A549 (cell line): ENCODE data around the gene TRABD2B. TPM values are rescaled to one million over a fixed set of nuclear protein-coding genes. Genes with fewer than 3 reads are reported as not detected.

Experiments
- ATAC-seq, 2 experiments: fragments of 200-7000 bp in 1 of 2; fragments of >200 bp in 1 of 2; cut with Nextera tagmentation in 1 of 2; cut with Tn5 transposase in 1 of 2; 3 replicates each; pipeline versions ENCODE4 v1.8.0 to v1.9.1; 2018 to 2020; ENCODE audit warnings: mild to moderate bottlenecking in 1 of 2, moderate library complexity in 1 of 2
- CTCF ChIA-PET: fragments of 300-600 bp; sonication (Branson Sonifier 250); formaldehyde crosslinking; extraction: SDS; loops from one replicate; lab custom pipeline; 2021; ENCODE audit warnings: antibody characterized with exemption, inconsistent platforms; lab: Yijun Ruan, JAX
- POLR2A ChIA-PET: fragments of 350-600 bp; formaldehyde crosslinking; extraction: SDS; loops from one replicate; lab custom pipeline; 2021; ENCODE audit warnings: antibody characterized with exemption, inconsistent platforms; lab: Yijun Ruan, JAX
- DNase-seq, 2 experiments: peaks; one replicate each; pipeline versions ENCODE4 v3.0.0 to v3.0.0-alpha.2; 2011 to 2016; ENCODE audit warnings: low read depth in 1 of 2, low spot score in 1 of 2
- FAIRE-seq: peaks from 2 replicates; lab custom pipeline; 2011; peaks lifted over from hg19 to GRCh38; lab: Jason Lieb, UNC
- H3K27ac ChIP-seq, 2 experiments: fragments of >200 bp; sonication (Bioruptor Twin); formaldehyde crosslinking; 3 replicates each; pipeline ENCODE4 v1.5.1; 2016 to 2017
- H3K4me1 ChIP-seq: fragments of >200 bp; sonication (Bioruptor Twin); formaldehyde crosslinking; 3 replicates; pipeline ENCODE4 v1.6.1; 2016
- H3K4me2 ChIP-seq: fragments of >200 bp; sonication (Bioruptor Twin); formaldehyde crosslinking; 3 replicates; pipeline ENCODE4 v1.6.1; 2016
- H3K4me3 ChIP-seq: fragments of >200 bp; sonication (Bioruptor Twin); formaldehyde crosslinking; 3 replicates; pipeline ENCODE4 v1.5.1; 2016
- H3K9me3 ChIP-seq: fragments of >200 bp; sonication (Bioruptor Twin); formaldehyde crosslinking; 3 replicates; pipeline ENCODE4 v1.6.1; 2016
- CBX8 ChIP-seq: fragments of 200-600 bp; sonication (generic); IDR thresholded peaks from 2 replicates; pipeline ENCODE4 v1.6.1; 2016
- CEBPB ChIP-seq, 2 experiments: fragments of >200 bp in 1 of 2; sonication (Bioruptor Twin) in 1 of 2; formaldehyde crosslinking in 1 of 2; IDR thresholded peaks; 2 replicates each; pipeline ENCODE4 v1.6.1; 2012 to 2016
- CHD2 ChIP-seq: fragments of 150-350 bp; IDR thresholded peaks from 2 replicates; pipeline ENCODE4 v1.6.1; 2014; ENCODE audit warnings: low read length; ENCODE audit not compliant: partially characterized antibody
- EHMT2 ChIP-seq: fragments of 200-600 bp; sonication (generic); IDR thresholded peaks from 2 replicates; pipeline ENCODE4 v1.6.1; 2016; ENCODE audit warnings: antibody characterized with exemption, low read depth, mild to moderate bottlenecking, moderate library complexity
- ESRRA ChIP-seq: fragments of 150-350 bp; IDR thresholded peaks from 2 replicates; pipeline ENCODE4 v1.6.1; 2014; ENCODE audit warnings: mild to moderate bottlenecking, low read length, borderline replicate concordance
- FOSL2 ChIP-seq, 2 experiments: fragments of 450-650 bp in 1 of 2; fragments of >200 bp in 1 of 2; sonication (Bioruptor Twin) in 1 of 2; formaldehyde crosslinking; IDR thresholded peaks; 2 replicates each; pipeline versions ENCODE4 v1.5.0 to v1.6.1; 2016 to 2020; ENCODE audit warnings: mild to moderate bottlenecking in 1 of 2, moderate library complexity in 1 of 2
- FOXS1 ChIP-seq: fragments of 250-450 bp; sonication (Bioruptor Pico); IDR thresholded peaks from 2 replicates; pipeline ENCODE4 v1.5.0; 2020; ENCODE audit warnings: mild to moderate bottlenecking, moderate library complexity
- HOXB5 ChIP-seq: fragments of 250-450 bp; sonication (Bioruptor Pico); IDR thresholded peaks from 2 replicates; pipeline ENCODE4 v1.5.0; 2020; ENCODE audit warnings: mild to moderate bottlenecking, moderate library complexity
- JUNB ChIP-seq: fragments of >200 bp; sonication (Bioruptor Twin); formaldehyde crosslinking; IDR thresholded peaks from 2 replicates; pipeline ENCODE4 v1.6.1; 2016
- KDM5A ChIP-seq: fragments of 200-600 bp; sonication (generic); IDR thresholded peaks from 2 replicates; pipeline ENCODE4 v1.6.1; 2016; ENCODE audit warnings: antibody characterized with exemption, mild to moderate bottlenecking
- MAFK ChIP-seq: fragments of 450-650 bp; IDR thresholded peaks from 2 replicates; pipeline ENCODE4 v1.6.1; 2014; ENCODE audit not compliant: partially characterized antibody
- MAZ ChIP-seq: fragments of 150-350 bp; IDR thresholded peaks from 2 replicates; pipeline ENCODE4 v1.6.1; 2014; ENCODE audit warnings: antibody characterized with exemption, low read depth, low read length, borderline replicate concordance
- MYC ChIP-seq: IDR thresholded peaks from 2 replicates; pipeline ENCODE4 v1.6.1; 2012; ENCODE audit warnings: mild to moderate bottlenecking, inconsistent platforms, low read length, improper control_type of control experiment, borderline replicate concordance
- NFE2L2 ChIP-seq: fragments of 150-350 bp; conservative IDR thresholded peaks from 2 replicates; pipeline ENCODE4 v1.6.1; 2014; ENCODE audit warnings: low read length
- NR3C1 ChIP-seq: fragments of >200 bp; sonication (Bioruptor Twin); formaldehyde crosslinking; IDR thresholded peaks from 3 replicates; pipeline ENCODE4 v1.6.1; 2017
- PHF8 ChIP-seq: fragments of 200-600 bp; sonication (generic); IDR thresholded peaks from 2 replicates; pipeline ENCODE4 v1.6.1; 2016; ENCODE audit warnings: low read depth, mild to moderate bottlenecking, antibody characterized with exemption, moderate library complexity, borderline replicate concordance
- POLR2A ChIP-seq: IDR thresholded peaks from 2 replicates; pipeline ENCODE4 v1.6.1; 2012; ENCODE audit warnings: mild to moderate bottlenecking, low read length
- REST ChIP-seq: fragments of 200-600 bp; sonication (generic); IDR thresholded peaks from 2 replicates; pipeline ENCODE4 v1.6.1; 2016; ENCODE audit warnings: antibody characterized with exemption, mild to moderate bottlenecking, moderate library complexity
- SREBF2 ChIP-seq: fragments of 450-650 bp; IDR thresholded peaks from 2 replicates; pipeline ENCODE4 v1.6.1; 2014; ENCODE audit warnings: mild to moderate bottlenecking, moderate library complexity
- TP53 ChIP-seq: fragments of 250-450 bp; sonication (Bioruptor Pico); IDR thresholded peaks from 2 replicates; pipeline ENCODE4 v1.5.0; 2021; ENCODE audit warnings: mild to moderate bottlenecking, moderate library complexity
- WGBS: methylation state at CpG from one replicate; pipeline ENCODE4 v1.1.6; 2017; ENCODE audit errors: missing lambda C conversion rate; 5-methylcytosine and 5-hydroxymethylcytosine counted together
- polyA plus RNA-seq, 4 experiments: library from polyadenylated mRNA; depleted of rRNA in 3 of 4; stranded (reverse); fragments of >200 nt; fragmentation: RNase III in 1 of 4; extraction: RNeasy Plus Mini Kit Qiagen cat#74134 plus additional on column Dnase treatment in 1 of 4; gene quantifications; 2 replicates in 3 of 4; 3 replicates in 1 of 4; pipeline ENCODE4 v1.2.3, GENCODE V29; 2011 to 2017
- TF ChIP-seq, protein P1 (sequence below): fragments of >200 bp; sonication (Bioruptor Twin); formaldehyde crosslinking; IDR thresholded peaks from 2 replicates; pipeline ENCODE4 v1.6.1; 2016
- TF ChIP-seq, protein P2 (sequence below): fragments of 250-450 bp; sonication (Bioruptor Pico); IDR thresholded peaks from 2 replicates; pipeline ENCODE4 v1.5.0; 2021; ENCODE audit warnings: mild to moderate bottlenecking, moderate library complexity, borderline replicate concordance
- TF ChIP-seq, protein P3 (sequence below): fragments of >200 bp; sonication (Bioruptor Twin); formaldehyde crosslinking; IDR thresholded peaks from 3 replicates; pipeline ENCODE4 v1.6.1; 2016
- TF ChIP-seq, protein P4 (sequence below): IDR thresholded peaks from 2 replicates; pipeline ENCODE4 v1.6.1; 2012

The TRABD2B gene
- polyA plus RNA-seq, 2 of the 4 experiments (the other 2 are of a cell fraction) = 0.04 to 0.21 TPM

- no peak for DNase-seq
- FAIRE-seq = no peak
- no peak for TF ChIP-seq TP53 (CRISPR knock-in tag)
- TF ChIP-seq NFE2L2 = no peak
- no peak for TF ChIP-seq NR3C1
- TF ChIP-seq KDM5A = no peak
- TF ChIP-seq MAZ = no peak
- Histone ChIP-seq H3K27ac (no peak overlapping the region), H3K4me1 (no peaks in the 10 kb centered on the region), H3K4me2 (no peak overlapping the region), H3K4me3 (no peak overlapping the region), H3K9me3 (no peaks in the 10 kb centered on the region)
- 55% methylated on average over 5 of the region's 8 CpGs for WGBS
- ChIA-PET POLR2A (no interaction called here), CTCF (no interaction called here)
- ATAC-seq = no peak
These were observed 172.5 kb downstream of the TRABD2B start for GRCh38 chr1:47824716-47825115.

DNA sequence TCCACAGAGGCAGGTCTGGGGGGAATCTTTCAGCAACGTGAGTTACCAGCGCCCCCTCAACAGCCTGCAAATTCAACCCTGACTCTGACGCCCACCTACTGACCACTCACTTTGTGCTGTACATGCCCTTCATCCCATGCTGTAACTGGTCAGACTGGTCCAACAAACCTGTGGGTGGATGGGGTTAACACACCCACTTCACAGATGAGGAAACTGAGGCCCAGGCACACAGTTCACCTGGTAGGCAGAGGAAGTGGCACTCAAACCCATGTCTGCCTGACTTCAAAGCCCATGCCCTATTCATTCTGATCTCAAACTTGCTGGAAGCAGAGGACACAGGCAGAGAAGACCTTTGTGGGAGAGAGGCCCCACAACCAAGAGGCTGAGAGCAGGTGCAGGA, 172.9 kb downstream of the TRABD2B start:
- no peak for ATAC-seq
- Histone ChIP-seq H3K4me2 (no peak overlapping the region), H3K4me3 (no peak overlapping the region), H3K27ac (no peak overlapping the region), H3K9me3 (no peaks in the 10 kb centered on the region), H3K4me1 (no peaks in the 10 kb centered on the region)
- ChIA-PET POLR2A (no interaction called here), CTCF (no interaction called here)
- DNase-seq = no peak
- TF ChIP-seq, protein P1, sequence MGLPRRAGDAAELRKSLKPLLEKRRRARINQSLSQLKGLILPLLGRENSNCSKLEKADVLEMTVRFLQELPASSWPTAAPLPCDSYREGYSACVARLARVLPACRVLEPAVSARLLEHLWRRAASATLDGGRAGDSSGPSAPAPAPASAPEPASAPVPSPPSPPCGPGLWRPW = no peak
- TF ChIP-seq FOSL2 (IDR thresholded peaks at IDR 0.05) = no peak
- TF ChIP-seq FOSL2 (CRISPR knock-in tag; IDR thresholded peaks at IDR 0.05) = no peak
- TF ChIP-seq CEBPB (IDR thresholded peaks at IDR 0.05) = no peak
- TF ChIP-seq EHMT2 = no peak
- no peak for TF ChIP-seq TP53 (CRISPR knock-in tag)
- TF ChIP-seq, protein P2, sequence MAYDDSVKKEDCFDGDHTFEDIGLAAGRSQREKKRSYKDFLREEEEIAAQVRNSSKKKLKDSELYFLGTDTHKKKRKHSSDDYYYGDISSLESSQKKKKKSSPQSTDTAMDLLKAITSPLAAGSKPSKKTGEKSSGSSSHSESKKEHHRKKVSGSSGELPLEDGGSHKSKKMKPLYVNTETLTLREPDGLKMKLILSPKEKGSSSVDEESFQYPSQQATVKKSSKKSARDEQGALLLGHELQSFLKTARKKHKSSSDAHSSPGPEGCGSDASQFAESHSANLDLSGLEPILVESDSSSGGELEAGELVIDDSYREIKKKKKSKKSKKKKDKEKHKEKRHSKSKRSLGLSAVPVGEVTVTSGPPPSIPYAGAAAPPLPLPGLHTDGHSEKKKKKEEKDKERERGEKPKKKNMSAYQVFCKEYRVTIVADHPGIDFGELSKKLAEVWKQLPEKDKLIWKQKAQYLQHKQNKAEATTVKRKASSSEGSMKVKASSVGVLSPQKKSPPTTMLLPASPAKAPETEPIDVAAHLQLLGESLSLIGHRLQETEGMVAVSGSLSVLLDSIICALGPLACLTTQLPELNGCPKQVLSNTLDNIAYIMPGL (CRISPR knock-in tag) = no peak
- no peak for TF ChIP-seq KDM5A
- 89% methylated on average over 3 of the region's 3 CpGs for WGBS
- no peak for FAIRE-seq

- CTCF ChIA-PET = no interaction called here
- POLR2A ChIA-PET = no interaction called here
- no peak overlapping the region for H3K4me3 ChIP-seq
- no peak overlapping the region for H3K27ac ChIP-seq
- no peak overlapping the region for H3K4me2 ChIP-seq
- 41% methylated on average over 6 of the region's 9 CpGs for WGBS
- DNase-seq (no peak), ATAC-seq (no peak), FAIRE-seq (no peak)
- no peaks in the 10 kb centered on the region for H3K4me1 ChIP-seq
- H3K9me3 ChIP-seq = no peaks in the 10 kb centered on the region
- peak; percentile 31 for TF ChIP-seq MAFK
- no peak for TF ChIP-seq CHD2
- no peak for TF ChIP-seq JUNB
- TF ChIP-seq, all 56 proteins: peak for 1
These were observed 174.0 kb downstream of the TRABD2B start for GRCh38 chr1:47823040-47823808.

GRCh38 chr1:47821760-47822159, 175.4 kb downstream of the TRABD2B start:
- Histone ChIP-seq H3K4me1 (no peaks in the 10 kb centered on the region), H3K9me3 (no peaks in the 10 kb centered on the region), H3K4me3 (no peak overlapping the region), H3K27ac (no peak overlapping the region), H3K4me2 (no peak overlapping the region)
- CTCF ChIA-PET = no interaction called here
- DNase-seq (no peak), ATAC-seq (no peak), FAIRE-seq (no peak)
- WGBS = 33% methylated on average over 5 of the region's 5 CpGs
- POLR2A ChIA-PET = no interaction called here
- TF ChIP-seq ESRRA = no peak
- TF ChIP-seq HOXB5 (CRISPR knock-in tag) = no peak
- TF ChIP-seq REST = no peak
- TF ChIP-seq, protein P3, sequence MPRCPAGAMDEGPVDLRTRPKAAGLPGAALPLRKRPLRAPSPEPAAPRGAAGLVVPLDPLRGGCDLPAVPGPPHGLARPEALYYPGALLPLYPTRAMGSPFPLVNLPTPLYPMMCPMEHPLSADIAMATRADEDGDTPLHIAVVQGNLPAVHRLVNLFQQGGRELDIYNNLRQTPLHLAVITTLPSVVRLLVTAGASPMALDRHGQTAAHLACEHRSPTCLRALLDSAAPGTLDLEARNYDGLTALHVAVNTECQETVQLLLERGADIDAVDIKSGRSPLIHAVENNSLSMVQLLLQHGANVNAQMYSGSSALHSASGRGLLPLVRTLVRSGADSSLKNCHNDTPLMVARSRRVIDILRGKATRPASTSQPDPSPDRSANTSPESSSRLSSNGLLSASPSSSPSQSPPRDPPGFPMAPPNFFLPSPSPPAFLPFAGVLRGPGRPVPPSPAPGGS = no peak
- TF ChIP-seq POLR2A = no peak
- no peak for TF ChIP-seq CEBPB (IDR thresholded peaks at IDR 0.05)
- TF ChIP-seq SREBF2 = no peak
- no peak for TF ChIP-seq FOXS1 (CRISPR knock-in tag)
- no peak for TF ChIP-seq NFE2L2
- TF ChIP-seq TP53 (CRISPR knock-in tag) = no peak
- no peak for TF ChIP-seq CBX8
- TF ChIP-seq PHF8 = no peak
- TF ChIP-seq MYC = no peak
- TF ChIP-seq, protein P4, sequence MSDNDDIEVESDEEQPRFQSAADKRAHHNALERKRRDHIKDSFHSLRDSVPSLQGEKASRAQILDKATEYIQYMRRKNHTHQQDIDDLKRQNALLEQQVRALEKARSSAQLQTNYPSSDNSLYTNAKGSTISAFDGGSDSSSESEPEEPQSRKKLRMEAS = no peak
